Renal cortex interstitium (tissue), 11 donors: Measurements from ENCODE around the gene LRAT. TPM values are rescaled to one million over a fixed set of nuclear protein-coding genes. Genes with fewer than 3 reads are reported as not detected.
A peak's percentile ranks its signal among the peaks of the same experiment; 100 is the strongest.

Source experiments
- DNase-seq, 11 donors: peaks; one replicate each; pipeline ENCODE4 v3.0.0-alpha.2; 2013; ENCODE audit warnings: low read depth in 9 of 11, low spot score in 4 of 11; ENCODE audit errors: extremely low read depth in 1 of 11
- polyA plus RNA-seq, 3 donors: library from polyadenylated mRNA; unstranded; fragments of 120-200 nt; gene quantifications; one replicate each; pipeline ENCODE4 v1.2.1, GENCODE V29; 2013; ENCODE audit not compliant: insufficient read length in 3 of 3

LRAT gene
- polyA plus RNA-seq, 3 donors, result 0.69 to 1.4 (median 0.77) TPM

- no peak for DNase-seq
These were observed 1.6 kb upstream of the LRAT start for GRCh38 chr4:154741922-154742850.

- no peak for DNase-seq
These were observed 634 bp downstream of the LRAT start for GRCh38 chr4:154744341-154744926.

- no peak for DNase-seq
These were observed 13.9 kb downstream of the LRAT start for GRCh38 chr4:154757713-154758112.

- DNase-seq, result no peak
These were observed 17.1 kb downstream of the LRAT start for GRCh38 chr4:154760895-154761294.

GRCh38 chr4:154778264-154778663, 34.5 kb downstream of the LRAT start:
- no peak for DNase-seq

- DNase-seq, result peak in 9 of 11 donors; percentile 2 to 17 (median 5)
These were observed 35.7 kb downstream of the LRAT start for GRCh38 chr4:154779362-154779947.

- DNase-seq, result no peak
These were observed 37.6 kb downstream of the LRAT start, which contains the start of gene RBM46 for GRCh38 chr4:154781126-154781982. RBM46 (plus strand) TSS chr4:154781272; CDS start chr4:154796753, 15,481 bp downstream.

- no peak for DNase-seq
These were observed 38.1 kb downstream of the LRAT start for GRCh38 chr4:154781983-154782293.

Other genes starting within 250 kb of the LRAT start
- gene PLRG1, start 193.6 kb upstream of the LRAT start, polyA plus RNA-seq, result 100 to 1,000 TPM; 102 to 117 (median 106) TPM
- 100 to 1,000 TPM in 1 of 3 donors, 1 to 10 TPM in 2; 5.6 to 191 (median 9.9) TPM for gene FGB, start 181.0 kb upstream of the LRAT start, polyA plus RNA-seq
- gene FGA, start 153.3 kb upstream of the LRAT start, polyA plus RNA-seq, result 1 to 10 TPM in 1 of 3 donors, under 1 TPM in 1, not detected in 1; 0.03 to 2.0 TPM
- under 1 TPM in 1 of 3 donors, not detected in 2; 0.93 TPM for gene FGG, start 131.3 kb upstream of the LRAT start, polyA plus RNA-seq
- gene RBM46, start 37.3 kb downstream of the LRAT start, polyA plus RNA-seq, result not detected